Neural cell (in vitro differentiated cells): ENCODE measurements around the gene NPIPA1. TPM values are rescaled to one million over a fixed set of nuclear protein-coding genes. Genes with fewer than 3 reads are reported as not detected.
"Not testable (repeated sequence)": the region's sequence is repeated elsewhere in the genome, so short reads cannot be mapped to it uniquely, and the experiment has no call there.

Experiments used
- H2AFZ ChIP-seq: fragments of 200-600, 300-800 bp; sonication (generic), shearing (Covaris generic); 2 replicates; pipeline ENCODE4 v1.6.0; 2014; ENCODE audit warnings: low read depth, mild to moderate bottlenecking, antibody characterized with exemption, low read length, moderate library complexity
- H3F3A ChIP-seq: fragments of 200-600 bp; shearing (Covaris generic); 2 replicates; pipeline ENCODE4 v1.6.1; 2016; ENCODE audit warnings: mild to moderate bottlenecking, moderate library complexity, mixed read lengths, antibody characterized with exemption, low read length; ENCODE audit not compliant: insufficient read depth, poor library complexity, severe bottlenecking
- H3K27ac ChIP-seq: fragments of 200-600, 300-800 bp; sonication (generic), shearing (Covaris generic); 2 replicates; pipeline ENCODE4 v1.5.1; 2014; ENCODE audit warnings: mild to moderate bottlenecking, low read length, moderate library complexity
- H3K27me3 ChIP-seq: fragments of 300-800, 200-600 bp; sonication (generic), shearing (Covaris generic); 2 replicates; pipeline ENCODE4 v1.6.0; 2014; ENCODE audit warnings: mild to moderate bottlenecking, low read depth, low read length, moderate library complexity; ENCODE audit not compliant: insufficient read depth
- H3K36me3 ChIP-seq: fragments of 300-800, 200-600 bp; sonication (generic), shearing (Covaris generic); 2 replicates; pipeline ENCODE4 v1.5.1; 2014; ENCODE audit warnings: mild to moderate bottlenecking, antibody characterized with exemption, low read length, moderate library complexity; ENCODE audit not compliant: insufficient read depth
- H3K4me2 ChIP-seq: fragments of 300-800, 200-600 bp; sonication (generic), shearing (Covaris generic); 2 replicates; pipeline ENCODE4 v1.6.0; 2014; ENCODE audit warnings: mild to moderate bottlenecking, low read length
- H3K4me3 ChIP-seq: fragments of 300-800, 200-600 bp; sonication (generic), shearing (Covaris generic); 2 replicates; pipeline ENCODE4 v1.5.1; 2014; ENCODE audit warnings: mild to moderate bottlenecking, low read length, moderate library complexity
- H3K79me2 ChIP-seq: fragments of 200-600 bp; shearing (Covaris generic); replicated peaks from 2 replicates; pipeline ENCODE4 v1.6.0; 2014; ENCODE audit warnings: mild to moderate bottlenecking, low read length, moderate library complexity; ENCODE audit not compliant: insufficient read depth
- H3K9ac ChIP-seq: fragments of 300-800, 200-600 bp; sonication (generic), shearing (Covaris generic); 2 replicates; pipeline ENCODE4 v1.6.1; 2016; ENCODE audit warnings: mild to moderate bottlenecking, low read length, mixed read lengths
- H3K9me2 ChIP-seq: fragments of 200-600 bp; shearing (Covaris generic); 2 replicates; pipeline ENCODE4 v1.6.1; 2016; ENCODE audit warnings: mild to moderate bottlenecking, low read length, mixed read lengths; ENCODE audit not compliant: insufficient read depth
- H3K9me3 ChIP-seq: fragments of 200-600, 300-800 bp; sonication (generic), shearing (Covaris generic); 2 replicates; pipeline ENCODE4 v1.6.1; 2016; ENCODE audit warnings: mild to moderate bottlenecking, mixed run types, low read length, moderate library complexity, mixed read lengths
- H4K20me1 ChIP-seq: fragments of 200-600 bp; shearing (Covaris generic); 2 replicates; pipeline ENCODE4 v1.6.1; 2016; ENCODE audit warnings: mild to moderate bottlenecking, mixed run types; ENCODE audit not compliant: insufficient read depth
- polyA plus RNA-seq: library from polyadenylated mRNA; depleted of rRNA; stranded (reverse); fragments of >200 nt; gene quantifications from 2 replicates; pipeline ENCODE4 v1.2.3, GENCODE V29; 2014

The NPIPA1 gene
- polyA plus RNA-seq, 1 donor from 2014 or later = 124 TPM

GRCh38 chr16:14988661-14989191 lies 51.5 kb downstream of the NPIPA1 start:
- H3K9me3 ChIP-seq, H3K4me2 ChIP-seq, H3K27ac ChIP-seq, H3K9ac ChIP-seq, H3K9me2 ChIP-seq, H3K4me3 ChIP-seq, H3K36me3 ChIP-seq, H3K79me2 ChIP-seq, H2AFZ ChIP-seq, H3K27me3 ChIP-seq, H3F3A ChIP-seq, H4K20me1 ChIP-seq: not testable (repeated sequence)

- H3K4me3 ChIP-seq, H3K79me2 ChIP-seq, H3K9me2 ChIP-seq: not testable (repeated sequence)
Observed at GRCh38 chr16:14989291-14990281, 52.3 kb downstream of the NPIPA1 start.

GRCh38 chr16:14993277-14994151 lies 56.3 kb downstream of the NPIPA1 start:
- H3K27me3 ChIP-seq, H3K79me2 ChIP-seq, H3K9me3 ChIP-seq, H2AFZ ChIP-seq, H3K9ac ChIP-seq, H3K4me3 ChIP-seq, H3K36me3 ChIP-seq, H3K4me2 ChIP-seq, H3K27ac ChIP-seq, H3K9me2 ChIP-seq, H3F3A ChIP-seq, H4K20me1 ChIP-seq: not testable (repeated sequence)

More at GRCh38 chr16:14989291-14990281, 52.3 kb downstream of the NPIPA1 start:
- H4K20me1 ChIP-seq, H3K27me3 ChIP-seq, H3F3A ChIP-seq, H3K36me3 ChIP-seq, H3K27ac ChIP-seq, H3K4me2 ChIP-seq, H3K9ac ChIP-seq, H2AFZ ChIP-seq, H3K9me3 ChIP-seq: not testable (repeated sequence)

- H3K9ac ChIP-seq, H4K20me1 ChIP-seq, H3K27me3 ChIP-seq, H3K9me3 ChIP-seq, H3K79me2 ChIP-seq, H3K4me3 ChIP-seq, H2AFZ ChIP-seq, H3F3A ChIP-seq, H3K9me2 ChIP-seq, H3K36me3 ChIP-seq, H3K4me2 ChIP-seq, H3K27ac ChIP-seq: not testable (repeated sequence)
Observed at GRCh38 chr16:14996702-14997101, 59.5 kb downstream of the NPIPA1 start.

GRCh38 chr16:14998300-14998699 lies 61.1 kb downstream of the NPIPA1 start:
- H4K20me1 ChIP-seq, H3K79me2 ChIP-seq, H3F3A ChIP-seq, H2AFZ ChIP-seq, H3K27me3 ChIP-seq, H3K9me2 ChIP-seq, H3K4me2 ChIP-seq, H3K36me3 ChIP-seq, H3K9ac ChIP-seq, H3K27ac ChIP-seq, H3K4me3 ChIP-seq, H3K9me3 ChIP-seq: not testable (repeated sequence)

GRCh38 chr16:14999845-15000244 lies 62.6 kb downstream of the NPIPA1 start:
- H3K9me2 ChIP-seq, H3F3A ChIP-seq, H3K27me3 ChIP-seq, H3K27ac ChIP-seq, H3K79me2 ChIP-seq, H3K9me3 ChIP-seq, H2AFZ ChIP-seq, H3K36me3 ChIP-seq, H3K4me3 ChIP-seq, H3K9ac ChIP-seq, H4K20me1 ChIP-seq, H3K4me2 ChIP-seq: not testable (repeated sequence)
